ENCODE measurements around the gene TCF19.
A peak's percentile ranks its signal among the peaks of the same experiment; 100 is the strongest.

The TCF19 gene

GRCh38 chr6:31158140-31158862 is at the start of gene TCF19:
TCF19 (plus strand) TSS chr6:31158589; CDS start chr6:31159470, 881 bp downstream.
- DNase-seq: peak; percentile 100

- no peak for DNase-seq
Measured at GRCh38 chr6:31110825-31111582, 47.4 kb upstream of the TCF19 start.

- DNase-seq: no peak
Measured at GRCh38 chr6:31111712-31112111, 46.7 kb upstream of the TCF19 start.

GRCh38 chr6:31112478-31112877 is 45.9 kb upstream of the TCF19 start, which contains the start of gene C6orf15:
C6orf15 (minus strand) TSS chr6:31112575; CDS start chr6:31112555, 20 bp downstream.
- no peak for DNase-seq

GRCh38 chr6:31113861-31114540 is 44.4 kb upstream of the TCF19 start:
- peak; percentile 98 for DNase-seq

GRCh38 chr6:31114541-31114878 is 43.9 kb upstream of the TCF19 start, which contains the start of gene PSORS1C1:
PSORS1C1 (plus strand) TSS chr6:31114800; CDS start chr6:31129633, 14,833 bp downstream.
- DNase-seq: peak; percentile 98

GRCh38 chr6:31114970-31115849 is 43.2 kb upstream of the TCF19 start:
- peak; percentile 75 for DNase-seq

- no peak for DNase-seq
Measured at GRCh38 chr6:31115941-31116560, 42.3 kb upstream of the TCF19 start.

GRCh38 chr6:31116661-31117385 is 41.6 kb upstream of the TCF19 start:
- peak; percentile 22 for DNase-seq

- no peak for DNase-seq
Measured at GRCh38 chr6:31118178-31118577, 40.2 kb upstream of the TCF19 start.

GRCh38 chr6:31120151-31120915 is 38.1 kb upstream of the TCF19 start, which contains the start of gene CDSN:
CDSN (minus strand) TSS chr6:31120446; CDS start chr6:31120419, 27 bp downstream.
- no peak for DNase-seq

GRCh38 chr6:31121131-31121790 is 37.1 kb upstream of the TCF19 start:
- DNase-seq: no peak

- peak; percentile 50 for DNase-seq
Measured at GRCh38 chr6:31122791-31123706, 35.3 kb upstream of the TCF19 start.

- DNase-seq: peak; percentile 24
Measured at GRCh38 chr6:31125162-31125561, 33.2 kb upstream of the TCF19 start.

- peak; percentile 55 for DNase-seq
Measured at GRCh38 chr6:31125586-31126363, 32.6 kb upstream of the TCF19 start.

- DNase-seq: no peak
Measured at GRCh38 chr6:31126396-31127175, 31.8 kb upstream of the TCF19 start.

GRCh38 chr6:31128093-31128676 is 30.2 kb upstream of the TCF19 start:
- peak; percentile 36 for DNase-seq
